GDM1 (cell line): ENCODE results near the gene GLIPR1L1.
A peak's percentile ranks its signal among the peaks of the same experiment; 100 is the strongest.
"Not testable (repeated sequence)": the region's sequence is repeated elsewhere in the genome, so short reads cannot be mapped to it uniquely, and the experiment has no call there.

Experiments
- DNase-seq: peaks from one replicate; lab custom pipeline; 2025; lab: John Stamatoyannopoulos, UW

GLIPR1L1 gene

GRCh38 chr12:75334384-75335030 lies at the start of gene GLIPR1L1:
TSS of gene GLIPR1L1 (plus strand) at chr12:75334670. CDS start at chr12:75334729, 59 bp downstream.
- peak; percentile 77 for DNase-seq

GRCh38 chr12:75288860-75289259 lies 45.6 kb upstream of the GLIPR1L1 start:
- DNase-seq, result no peak

GRCh38 chr12:75289753-75290152 lies 44.7 kb upstream of the GLIPR1L1 start:
- DNase-seq, result no peak

GRCh38 chr12:75291014-75291413 lies 43.5 kb upstream of the GLIPR1L1 start:
- no peak for DNase-seq

- DNase-seq, result no peak
Observed at GRCh38 chr12:75294336-75294735, 40.1 kb upstream of the GLIPR1L1 start.

- no peak for DNase-seq
Observed at GRCh38 chr12:75294797-75295196, 39.7 kb upstream of the GLIPR1L1 start.

GRCh38 chr12:75302225-75302624 lies 32.2 kb upstream of the GLIPR1L1 start:
- no peak for DNase-seq

GRCh38 chr12:75302781-75303180 lies 31.7 kb upstream of the GLIPR1L1 start:
- DNase-seq, result no peak

GRCh38 chr12:75305412-75306332 lies 28.8 kb upstream of the GLIPR1L1 start:
- no peak for DNase-seq

GRCh38 chr12:75308279-75308678 lies 26.2 kb upstream of the GLIPR1L1 start:
- no peak for DNase-seq

GRCh38 chr12:75311369-75311768 lies 23.1 kb upstream of the GLIPR1L1 start:
- DNase-seq, result no peak

- no peak for DNase-seq
Observed at GRCh38 chr12:75315518-75315917, 19.0 kb upstream of the GLIPR1L1 start.

GRCh38 chr12:75317784-75318183 lies 16.7 kb upstream of the GLIPR1L1 start:
- no peak for DNase-seq

GRCh38 chr12:75322464-75322863 lies 12.0 kb upstream of the GLIPR1L1 start:
- DNase-seq, result no peak

GRCh38 chr12:75323663-75324062 lies 10.8 kb upstream of the GLIPR1L1 start:
- no peak for DNase-seq

GRCh38 chr12:75327642-75328041 lies 6.8 kb upstream of the GLIPR1L1 start:
- DNase-seq, result no peak

GRCh38 chr12:75329918-75330826 lies 4.3 kb upstream of the GLIPR1L1 start, which contains the start of gene CAPS2:
TSS of gene CAPS2 (minus strand) at chr12:75330324. CDS start at chr12:75326498, 3,826 bp downstream.
- DNase-seq, result peak; percentile 53

- no peak for DNase-seq
Observed at GRCh38 chr12:75337905-75338304, 3.4 kb downstream of the GLIPR1L1 start.

GRCh38 chr12:75341873-75342272 lies 7.4 kb downstream of the GLIPR1L1 start:
- DNase-seq, result no peak

- no peak for DNase-seq
Observed at GRCh38 chr12:75345531-75345930, 11.1 kb downstream of the GLIPR1L1 start.

- not testable (repeated sequence) for DNase-seq
Observed at GRCh38 chr12:75346215-75346614, 11.7 kb downstream of the GLIPR1L1 start.

- DNase-seq, result no peak
Observed at GRCh38 chr12:75349946-75350345, 15.5 kb downstream of the GLIPR1L1 start.
